C4-2B (cell line): ENCODE results near the gene DENND2A.

Experiments used
- CTCF ChIP-seq: fragments of 450-650 bp; conservative IDR thresholded peaks from 2 replicates; pipeline ENCODE4 v1.5.1; 2017; ENCODE audit warnings: mild to moderate bottlenecking
- ZFX ChIP-seq: fragments of 450-650 bp; IDR thresholded peaks from 2 replicates; pipeline ENCODE4 v1.6.1; 2017

GRCh38 chr7:140609646-140610045, 31.0 kb downstream of the DENND2A start:
- no peak for TF ChIP-seq CTCF
- no peak for TF ChIP-seq ZFX
